WTC11 (cell line): ENCODE results near the gene CD8A. TPM values are rescaled to one million over a fixed set of nuclear protein-coding genes. Genes with fewer than 3 reads are reported as not detected.

Experiments
- ATAC-seq: fragments of 200-7000 bp; cut with Tn5 transposase; 2 replicates; pipeline ENCODE4 v1.10.0; 2021; ENCODE audit warnings: mild to moderate bottlenecking, moderate library complexity
- CTCF ChIA-PET: fragments of 300-600 bp; sonication (Branson Sonifier 250); formaldehyde crosslinking; loops from one replicate; lab custom pipeline; 2021; ENCODE audit warnings: antibody characterized with exemption; lab: Charles Lee
- POLR2A ChIA-PET: fragments of 350-600 bp; sonication (Branson Sonifier 250); formaldehyde crosslinking; loops from one replicate; lab custom pipeline; 2021; ENCODE audit warnings: antibody characterized with exemption; lab: Charles Lee
- DNase-seq: peaks from one replicate; pipeline ENCODE4 v3.0.0; 2021; ENCODE audit warnings: low spot score
- H3K27ac Mint-ChIP-seq: 2 replicates; pipeline ENCODE4 v1.8.0; 2021; ENCODE audit warnings: mixed read lengths
- H3K27me3 Mint-ChIP-seq: 2 replicates; pipeline ENCODE4 v1.8.0; 2021; ENCODE audit warnings: low read depth, mild to moderate bottlenecking, moderate library complexity, mixed read lengths
- H3K36me3 Mint-ChIP-seq: 2 replicates; pipeline ENCODE4 v1.8.0; 2021; ENCODE audit warnings: mixed read lengths
- H3K4me1 Mint-ChIP-seq: 2 replicates; pipeline ENCODE4 v1.8.0; 2022; ENCODE audit warnings: mixed read lengths
- H3K4me3 Mint-ChIP-seq: 2 replicates; pipeline ENCODE4 v1.8.0; 2021; ENCODE audit warnings: mild to moderate bottlenecking, moderate library complexity, mixed read lengths
- H3K9me3 Mint-ChIP-seq: 2 replicates; pipeline ENCODE4 v1.8.0; 2021; ENCODE audit warnings: mixed read lengths
- ATF6 ChIP-seq: sonication (generic); formaldehyde crosslinking; IDR thresholded peaks from 2 replicates; pipeline ENCODE4 v1.8.1; 2023; ENCODE audit warnings: mild to moderate bottlenecking, missing genetic modification reagents
- CBFB ChIP-seq: sonication (generic); formaldehyde crosslinking; IDR thresholded peaks from 2 replicates; pipeline ENCODE4 v1.8.1; 2022; ENCODE audit warnings: mild to moderate bottlenecking, low read depth, missing genetic modification reagents
- CDX4 ChIP-seq: fragments of 250-450 bp; sonication (Bioruptor Pico); IDR thresholded peaks from 2 replicates; pipeline ENCODE4 v1.9.0; 2021; ENCODE audit warnings: moderate library complexity, mild to moderate bottlenecking, inconsistent platforms, borderline replicate concordance
- CTCF ChIP-seq: fragments of 200-600 bp; IDR thresholded peaks from 2 replicates; pipeline ENCODE4 v1.8.0; 2022; ENCODE audit warnings: antibody characterized with exemption
- ESRRA ChIP-seq: sonication (generic); formaldehyde crosslinking; IDR thresholded peaks from 2 replicates; pipeline ENCODE4 v1.8.1; 2022; ENCODE audit warnings: mild to moderate bottlenecking, missing genetic modification reagents, borderline replicate concordance
- FOXP1 ChIP-seq: sonication (generic); formaldehyde crosslinking; IDR thresholded peaks from 2 replicates; pipeline ENCODE4 v1.8.0; 2022; ENCODE audit warnings: missing genetic modification reagents, mild to moderate bottlenecking, moderate library complexity, borderline replicate concordance
- HMGA2 ChIP-seq: fragments of 250-450 bp; sonication (Bioruptor Pico); IDR thresholded peaks from 2 replicates; pipeline ENCODE4 v1.4.0; 2021; ENCODE audit warnings: mild to moderate bottlenecking, moderate library complexity
- IRF2 ChIP-seq: sonication (generic); formaldehyde crosslinking; IDR thresholded peaks from 2 replicates; pipeline ENCODE4 v1.8.0; 2022; ENCODE audit warnings: low read depth, missing genetic modification reagents, borderline replicate concordance
- JUN ChIP-seq: sonication (generic); formaldehyde crosslinking; IDR thresholded peaks from 2 replicates; pipeline ENCODE4 v1.8.0; 2023; ENCODE audit warnings: mild to moderate bottlenecking, missing genetic modification reagents
- PREB ChIP-seq: sonication (generic); formaldehyde crosslinking; IDR thresholded peaks from 2 replicates; pipeline ENCODE4 v1.8.1; 2022; ENCODE audit warnings: mild to moderate bottlenecking, missing genetic modification reagents, moderate library complexity, borderline replicate concordance
- SMAD3 ChIP-seq: sonication (generic); formaldehyde crosslinking; IDR thresholded peaks from 2 replicates; pipeline ENCODE4 v1.8.0; 2022; ENCODE audit warnings: missing genetic modification reagents, mild to moderate bottlenecking, borderline replicate concordance
- SP1 ChIP-seq: sonication (generic); formaldehyde crosslinking; conservative IDR thresholded peaks from 2 replicates; pipeline ENCODE4 v1.8.1; 2022; ENCODE audit warnings: missing genetic modification reagents
- ZBTB21 ChIP-seq: sonication (generic); formaldehyde crosslinking; IDR thresholded peaks from 2 replicates; pipeline ENCODE4 v1.8.1; 2023; ENCODE audit warnings: mild to moderate bottlenecking, missing genetic modification reagents, borderline replicate concordance
- ZNF121 ChIP-seq: sonication (generic); formaldehyde crosslinking; IDR thresholded peaks from 2 replicates; pipeline ENCODE4 v1.8.0; 2023; ENCODE audit warnings: missing genetic modification reagents
- ZNF263 ChIP-seq: sonication (generic); formaldehyde crosslinking; IDR thresholded peaks from 2 replicates; pipeline ENCODE4 v1.8.1; 2022; ENCODE audit warnings: low read depth, mild to moderate bottlenecking, moderate library complexity, missing genetic modification reagents
- total RNA-seq: library from RNA; stranded (reverse); gene quantifications from 3 replicates; pipeline ENCODE4 v1.2.3, GENCODE V29; 2021
- TF ChIP-seq, protein P1 (sequence below): sonication (generic); formaldehyde crosslinking; IDR thresholded peaks from 2 replicates; pipeline ENCODE4 v1.8.1; 2022; ENCODE audit warnings: low read depth, missing genetic modification reagents, borderline replicate concordance
- TF ChIP-seq, protein P2 (sequence below): fragments of 250-450 bp; sonication (Bioruptor Pico); IDR thresholded peaks from 2 replicates; pipeline ENCODE4 v2.1.2; 2022; ENCODE audit warnings: mild to moderate bottlenecking, moderate library complexity
- TF ChIP-seq, protein P3 (sequence below): fragments of 250-450 bp; sonication (Bioruptor Pico); IDR thresholded peaks from 2 replicates; pipeline ENCODE4 v1.9.0; 2021; ENCODE audit warnings: mild to moderate bottlenecking

The CD8A gene
- total RNA-seq, 1 experiment from 2014 or later, result 0.44 TPM

- TF ChIP-seq, protein P1, sequence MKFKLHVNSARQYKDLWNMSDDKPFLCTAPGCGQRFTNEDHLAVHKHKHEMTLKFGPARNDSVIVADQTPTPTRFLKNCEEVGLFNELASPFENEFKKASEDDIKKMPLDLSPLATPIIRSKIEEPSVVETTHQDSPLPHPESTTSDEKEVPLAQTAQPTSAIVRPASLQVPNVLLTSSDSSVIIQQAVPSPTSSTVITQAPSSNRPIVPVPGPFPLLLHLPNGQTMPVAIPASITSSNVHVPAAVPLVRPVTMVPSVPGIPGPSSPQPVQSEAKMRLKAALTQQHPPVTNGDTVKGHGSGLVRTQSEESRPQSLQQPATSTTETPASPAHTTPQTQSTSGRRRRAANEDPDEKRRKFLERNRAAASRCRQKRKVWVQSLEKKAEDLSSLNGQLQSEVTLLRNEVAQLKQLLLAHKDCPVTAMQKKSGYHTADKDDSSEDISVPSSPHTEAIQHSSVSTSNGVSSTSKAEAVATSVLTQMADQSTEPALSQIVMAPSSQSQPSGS (CRISPR knock-in tag), result peak; percentile 70; the same call in 1 of the 2 replicates
- no peak for TF ChIP-seq CBFB
- TF ChIP-seq ZNF263, result no peak
- TF ChIP-seq SMAD3 (CRISPR knock-in tag), result peak; percentile 91; the same call in 1 of the 2 replicates
- TF ChIP-seq PREB (CRISPR knock-in tag), result no peak
- TF ChIP-seq, protein P2, sequence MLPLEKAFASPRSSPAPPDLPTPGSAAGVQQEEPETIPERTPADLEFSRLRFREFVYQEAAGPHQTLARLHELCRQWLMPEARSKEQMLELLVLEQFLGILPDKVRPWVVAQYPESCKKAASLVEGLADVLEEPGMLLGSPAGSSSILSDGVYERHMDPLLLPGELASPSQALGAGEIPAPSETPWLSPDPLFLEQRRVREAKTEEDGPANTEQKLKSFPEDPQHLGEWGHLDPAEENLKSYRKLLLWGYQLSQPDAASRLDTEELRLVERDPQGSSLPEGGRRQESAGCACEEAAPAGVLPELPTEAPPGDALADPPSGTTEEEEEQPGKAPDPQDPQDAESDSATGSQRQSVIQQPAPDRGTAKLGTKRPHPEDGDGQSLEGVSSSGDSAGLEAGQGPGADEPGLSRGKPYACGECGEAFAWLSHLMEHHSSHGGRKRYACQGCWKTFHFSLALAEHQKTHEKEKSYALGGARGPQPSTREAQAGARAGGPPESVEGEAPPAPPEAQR, result no peak
- TF ChIP-seq JUN (CRISPR knock-in tag), result peak; percentile 71; the same call in 1 of the 2 replicates
- no peak for TF ChIP-seq ZNF121
- TF ChIP-seq ZBTB21 (CRISPR knock-in tag), result 0 out of 2 replicates have a peak, but pooled peaks have one; percentile 76
- TF ChIP-seq ATF6, result 0 out of 2 replicates have a peak, but pooled peaks have one; percentile 19
- TF ChIP-seq CDX4 (CRISPR knock-in tag), result no peak
- TF ChIP-seq IRF2 (CRISPR knock-in tag), result no peak
- TF ChIP-seq FOXP1, result peak; percentile 98
- TF ChIP-seq CTCF, result no peak
These were observed 17.0 kb upstream of the CD8A start (continued) for GRCh38 chr2:86807468-86808275.

DNA sequence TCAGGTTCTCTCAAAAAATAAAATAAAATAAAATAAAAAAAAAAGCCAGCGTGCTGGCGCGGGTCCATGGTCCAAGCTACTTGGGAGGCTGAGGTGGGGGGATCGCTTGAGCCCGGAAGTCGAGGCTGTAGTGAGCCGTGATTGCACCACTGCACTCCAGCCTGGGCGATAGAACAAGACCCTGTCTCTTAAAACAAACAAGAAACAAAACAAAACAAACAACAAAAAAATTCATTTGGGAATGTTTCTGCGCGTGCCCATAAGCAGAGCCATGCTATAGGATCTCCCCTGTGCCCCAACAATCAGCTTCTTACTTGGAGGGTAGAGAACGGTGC, 16.4 kb upstream of the CD8A start:
- Mint-ChIP-seq H3K36me3 (no peaks in the 10 kb centered on the region), H3K9me3 (no peaks in the 10 kb centered on the region), H3K4me3 (peak overlapping the region; percentile 86), H3K27me3 (peaks cover 50% of the 10 kb centered on the region), H3K27ac (no peak overlapping the region), H3K4me1 (peaks cover 16% of the 10 kb centered on the region)
- TF ChIP-seq SP1, result no peak
- no peak for TF ChIP-seq ESRRA (CRISPR knock-in tag)
- no peak for TF ChIP-seq HMGA2 (CRISPR knock-in tag)
- TF ChIP-seq, protein P3, sequence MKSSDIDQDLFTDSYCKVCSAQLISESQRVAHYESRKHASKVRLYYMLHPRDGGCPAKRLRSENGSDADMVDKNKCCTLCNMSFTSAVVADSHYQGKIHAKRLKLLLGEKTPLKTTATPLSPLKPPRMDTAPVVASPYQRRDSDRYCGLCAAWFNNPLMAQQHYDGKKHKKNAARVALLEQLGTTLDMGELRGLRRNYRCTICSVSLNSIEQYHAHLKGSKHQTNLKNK, result no peak
- DNase-seq (no peak), ATAC-seq (no peak)
- ChIA-PET CTCF (interaction anchor here (0.9 to 1.5 kb wide), 4 partner anchors 16 to 289 kb away, joined by 3 to 5 read pairs (median 4); partner anchors contain the start of gene CD8A), POLR2A (no interaction called here)
